K562 (cell line): ENCODE results near the gene BCAN. TPM values are rescaled to one million over a fixed set of nuclear protein-coding genes. Genes with fewer than 3 reads are reported as not detected.
A peak's percentile ranks its signal among the peaks of the same experiment; 100 is the strongest.

ENCODE experiments used
- ATAC-seq: fragments of 200-7000 bp; cut with Tn5 transposase; 3 replicates; pipeline ENCODE4 v1.9.1; 2020; ENCODE audit warnings: moderate library complexity
- BruUV-seq: library from RNA; stranded (reverse); fragments of 400-500 nt; replicated peaks from 2 replicates; lab custom pipeline; 2021; lab: Mats Ljungman, UMichigan
- CTCF ChIA-PET: fragments of 300-600 bp; formaldehyde crosslinking; extraction: SDS; loops from one replicate; lab custom pipeline; 2021; ENCODE audit warnings: low intra/inter-chr PET ratio; lab: Yijun Ruan, JAX
- POLR2A ChIA-PET: fragments of 300-600, 350-650 bp; sonication (Branson Sonifier 250); formaldehyde crosslinking; extraction: SDS; loops from one replicate; lab custom pipeline; 2021; ENCODE audit warnings: antibody characterized with exemption, inconsistent platforms; lab: Yijun Ruan, JAX
- DNase-seq, 4 experiments: peaks; one replicate each; pipeline versions ENCODE4 v3.0.0 to v3.0.0-alpha.2; 2011 to 2018; ENCODE audit warnings: low spot score in 3 of 4, mixed read lengths in 3 of 4; ENCODE audit errors: extremely low read depth in 1 of 4
- FAIRE-seq: peaks from 2 replicates; lab custom pipeline; 2011; peaks lifted over from hg19 to GRCh38; lab: Jason Lieb, UNC
- H2AFZ ChIP-seq: 2 replicates; pipeline ENCODE4 v1.6.0; 2011; ENCODE audit warnings: low read depth, low read length, control low read depth, inconsistent platforms
- H3K27ac ChIP-seq: fragments of 200-600 bp; 3 replicates; pipeline ENCODE4 v1.8.0; 2011; ENCODE audit warnings: low read depth, mild to moderate bottlenecking, control low read depth, inconsistent platforms, low read length, moderate library complexity, mixed read lengths; ENCODE audit errors: extremely low read depth
- H3K27me3 ChIP-seq, 2 experiments: fragments of 300-600 bp in 1 of 2; 2 replicates in 1 of 2; 3 replicates in 1 of 2; pipeline versions ENCODE4 v1.6.0 to v1.8.0; 2011; ENCODE audit warnings: inconsistent platforms in 2 of 2, low read length in 2 of 2, mild to moderate bottlenecking in 1 of 2, mixed read lengths in 1 of 2, moderate library complexity in 1 of 2; ENCODE audit not compliant: control insufficient read depth in 2 of 2, insufficient read depth in 2 of 2
- H3K36me3 ChIP-seq: fragments of 300-600 bp; 3 replicates; pipeline ENCODE4 v1.8.0; 2011; ENCODE audit warnings: mild to moderate bottlenecking, low read length, inconsistent platforms; ENCODE audit not compliant: control insufficient read depth, insufficient read depth
- H3K4me1 ChIP-seq, 2 experiments: fragments of 200-600 bp in 1 of 2; replicated peaks in 1 of 2; 2 replicates in 1 of 2; 3 replicates in 1 of 2; pipeline versions ENCODE4 v1.5.1 to v1.8.0; 2011; ENCODE audit warnings: inconsistent platforms in 2 of 2, low read length in 2 of 2, mild to moderate bottlenecking in 1 of 2, mixed read lengths in 1 of 2, moderate library complexity in 1 of 2; ENCODE audit not compliant: control insufficient read depth in 2 of 2, insufficient read depth in 2 of 2
- H3K4me2 ChIP-seq: 2 replicates; pipeline ENCODE4 v1.6.1; 2011; ENCODE audit warnings: low read length, control low read depth, inconsistent platforms, mixed read lengths; ENCODE audit not compliant: insufficient read depth
- H3K4me3 ChIP-seq: fragments of 200-600 bp; sonication (generic), shearing (Covaris generic); 2 replicates; pipeline ENCODE4 v1.5.1; 2016; ENCODE audit warnings: control low read depth, inconsistent platforms
- H3K79me2 ChIP-seq: fragments of 200-600 bp; 3 replicates; pipeline ENCODE4 v1.8.0; 2011; ENCODE audit warnings: low read length, inconsistent platforms; ENCODE audit not compliant: control insufficient read depth, insufficient read depth
- H3K9ac ChIP-seq, 2 experiments: 2 replicates each; pipeline versions ENCODE4 v1.6.0 to v1.6.1; 2011; ENCODE audit warnings: low read depth in 2 of 2, low read length in 2 of 2, control low read depth in 1 of 2, inconsistent platforms in 1 of 2, mild to moderate bottlenecking in 1 of 2, mixed read lengths in 1 of 2; ENCODE audit not compliant: insufficient read depth in 1 of 2
- H3K9me1 ChIP-seq: one replicate; pipeline ENCODE4 v1.6.0; 2011; ENCODE audit warnings: inconsistent platforms, mild to moderate bottlenecking, low read length, moderate library complexity; ENCODE audit not compliant: control insufficient read depth, insufficient read depth
- H3K9me3 ChIP-seq: replicated peaks from 2 replicates; pipeline ENCODE4 v1.5.1; 2011; ENCODE audit warnings: low read depth, low read length, inconsistent platforms; ENCODE audit not compliant: control insufficient read depth, insufficient read depth
- H4K20me1 ChIP-seq: replicated peaks from 2 replicates; pipeline ENCODE4 v1.6.1; 2011; ENCODE audit warnings: low read length, inconsistent platforms, mixed read lengths; ENCODE audit not compliant: control insufficient read depth, insufficient read depth
- CBFB ChIP-seq: sonication (generic); formaldehyde crosslinking; IDR thresholded peaks from 2 replicates; pipeline ENCODE4 v1.4.0; 2020; ENCODE audit warnings: mild to moderate bottlenecking, missing genetic modification reagents
- ETV1 ChIP-seq: fragments of 450-650 bp; conservative IDR thresholded peaks from 2 replicates; pipeline ENCODE4 v1.6.1; 2016; ENCODE audit warnings: missing genetic modification characterization, control low read depth, low read depth, missing compliant biosample characterization
- FOXM1 ChIP-seq, 2 experiments: fragments of 450-650 bp in 1 of 2; sonication (generic) in 1 of 2; formaldehyde crosslinking in 1 of 2; IDR thresholded peaks; 2 replicates each; pipeline versions ENCODE4 v1.6.1 to v1.9.0; 2017 to 2022; ENCODE audit warnings: low read depth in 2 of 2, mild to moderate bottlenecking in 2 of 2, missing genetic modification reagents in 1 of 2, moderate library complexity in 1 of 2
- HDGF ChIP-seq: fragments of 450-650 bp; IDR thresholded peaks from 2 replicates; pipeline ENCODE4 v1.6.1; 2016
- RCOR1 ChIP-seq, 2 experiments: IDR thresholded peaks; 2 replicates each; pipeline ENCODE4 v1.6.1; 2012; ENCODE audit warnings: low read depth in 2 of 2, low read length in 2 of 2, borderline replicate concordance in 1 of 2, improper control_type of control experiment in 1 of 2
- RFX5 ChIP-seq: IDR thresholded peaks from 2 replicates; pipeline ENCODE4 v1.6.1; 2011; ENCODE audit warnings: low read depth, mild to moderate bottlenecking, improper control_type of control experiment, low read length
- SMARCA5 ChIP-seq: fragments of 450-650 bp; IDR thresholded peaks from 2 replicates; pipeline ENCODE4 v1.6.1; 2016
- SPI1 ChIP-seq: IDR thresholded peaks from 2 replicates; pipeline ENCODE4 v1.6.1; 2011; ENCODE audit warnings: low read depth, low read length, control low read depth, borderline replicate concordance
- SRF ChIP-seq, 2 experiments: fragments of 250-450, 450-650 bp in 1 of 2; sonication (Bioruptor Pico) in 1 of 2; sonication (generic) in 1 of 2; formaldehyde crosslinking; IDR thresholded peaks; 2 replicates each; pipeline versions ENCODE4 v1.5.0 to v1.5.1; 2020 to 2022; ENCODE audit warnings: mild to moderate bottlenecking in 1 of 2, missing genetic modification reagents in 1 of 2
- STAT6 ChIP-seq: sonication (generic); formaldehyde crosslinking; IDR thresholded peaks from 2 replicates; pipeline ENCODE4 v1.8.1; 2023; ENCODE audit warnings: mild to moderate bottlenecking, missing genetic modification reagents
- YY1 ChIP-seq, 3 experiments: IDR thresholded peaks; 2 replicates each; pipeline ENCODE4 v1.6.1; 2011; ENCODE audit warnings: low read length in 2 of 3, mild to moderate bottlenecking in 2 of 3, moderate library complexity in 2 of 3, borderline replicate concordance in 1 of 3, control low read depth in 1 of 3, low read depth in 1 of 3; ENCODE audit not compliant: insufficient read depth in 3 of 3, insufficient replicate concordance in 2 of 3, control insufficient read depth in 1 of 3, insufficient read length in 1 of 3; ENCODE audit errors: extremely low read depth in 1 of 3
- ZNF224 ChIP-seq: sonication (generic); formaldehyde crosslinking; IDR thresholded peaks from 2 replicates; pipeline ENCODE4 v1.8.0; 2022; ENCODE audit warnings: mild to moderate bottlenecking, missing genetic modification reagents
- WGBS: fragments of 100-300 bp; shearing (Covaris generic); methylation state at CpG from one replicate; pipeline ENCODE4 v1.1.6; 2016; ENCODE audit warnings: low coverage, mixed read lengths; ENCODE audit not compliant: insufficient coverage; ENCODE audit errors: missing lambda C conversion rate; 5-methylcytosine and 5-hydroxymethylcytosine counted together
- in situ Hi-C: fragments of 300-500 bp; cut with MboI; formaldehyde crosslinking; loops from 4 replicates; pipeline ENCODE4 v1.15.0; 2018; ENCODE audit warnings: inconsistent platforms, mixed read lengths
- intact Hi-C: fragments of 100-400 bp; cut with micrococcal nuclease; formaldehyde crosslinking; loops from 2 replicates; pipeline ENCODE4 v1.14.2; 2022
- polyA plus RNA-seq, 8 experiments: library from polyadenylated mRNA; depleted of rRNA in 4 of 8; stranded (reverse) in 5 of 8; unstranded in 3 of 8; fragments of >200 nt; fragmentation: Nextera tagmentation in 2 of 8; fragmentation: Illumina TruSeq in 1 of 8; extraction: Ambion mirVana in 2 of 8; extraction: Trizol in 1 of 8; gene quantifications; 2 replicates each; pipeline versions ENCODE4 v1.2.1 to v1.2.3, GENCODE V29; 2011 to 2014; ENCODE audit warnings: inconsistent platforms in 1 of 8, missing spikeins in 1 of 8
- total RNA-seq, 7 experiments: library from RNA; depleted of rRNA in 6 of 7; stranded (reverse); fragments of >200 nt in 6 of 7; fragmentation: Illumina TruSeq in 2 of 7; extraction: Trizol in 2 of 7; gene quantifications; 2 replicates each; pipeline versions ENCODE4 v1.2.1 to v1.2.3, GENCODE V29; 2011 to 2021; ENCODE audit warnings: low replicate concordance in 1 of 7
- TF ChIP-seq, protein P1 (sequence below): IDR thresholded peaks from 2 replicates; pipeline ENCODE4 v1.6.1; 2016; ENCODE audit warnings: missing genetic modification characterization, missing compliant biosample characterization

Gene BCAN
- total and polyA plus RNA-seq, 9 of the 15 experiments (the other 6 are each of a cell fraction or from before 2014, with no cell fraction given), result 0.04 to 0.33 (median 0.14) TPM; not detected in 5

GRCh38 chr1:156662005-156662799, 20.3 kb downstream of the BCAN start:
- ATAC-seq (no peak), FAIRE-seq (peak; percentile 69), DNase-seq (no peak)
- Histone ChIP-seq H3K4me1 (peaks cover 70 to 81% of the 10 kb centered on the region in 2 experiments), H3K9me3 (no peaks in the 10 kb centered on the region), H2AFZ (peak overlapping the region; percentile 84), H3K27ac (peak overlapping the region; percentile 100), H3K27me3 (no peaks in the 10 kb centered on the region), H3K9ac (peak overlapping the region; percentile 93 to 100), H3K36me3 (peaks cover 23% of the 10 kb centered on the region; the same call in 2 of the 3 replicates), H4K20me1 (peaks cover 27% of the 10 kb centered on the region), H3K79me2 (peaks cover 51% of the 10 kb centered on the region), H3K9me1 (peaks cover 9% of the 10 kb centered on the region), H3K4me2 (peak overlapping the region; percentile 100), H3K4me3 (peak overlapping the region; percentile 79)
- in situ Hi-C loops, result no loop called here
- BruUV-seq, result no TSS peak
- WGBS, result 26% methylated on average over 10 of the region's 12 CpGs
- CTCF ChIA-PET, result interaction anchor here (5.1 kb wide), 1 partner anchor 16 kb away, joined by 110 read pairs; the partner anchor contains the start of gene NES
- POLR2A ChIA-PET, result interaction anchor here (0.6 to 2.9 kb wide), 15 partner anchors 9 to 272 kb away, joined by 3 to 24 read pairs (median 4); partner anchors contain the start of genes CRABP2, ISG20L2, METTL25B and MRPL24
- intact Hi-C loops, result no loop called here
- TF ChIP-seq ETV1 (tag) (peak; percentile 48), RCOR1 (IDR thresholded peaks at IDR 0.05; ENCODE audit: borderline replicate concordance in 1 of 2, low read depth in 2 of 2, low read length in 2 of 2) (peak in 1 of 2 experiments; percentile 75; a peak in 2 of 4 replicates), SPI1 (peak; percentile 82), RFX5 (no peak), SRF (CRISPR knock-in tag; IDR thresholded peaks at IDR 0.05) (0 out of 4 replicates have a peak, but pooled peaks of 1 of the 2 experiments have one; percentile 38), YY1 (IDR thresholded peaks at IDR 0.05; ENCODE audit: borderline replicate concordance in 1 of 3, control insufficient read depth in 1 of 3, extremely low read depth in 1 of 3, insufficient read depth in 3 of 3, insufficient read length in 1 of 3, insufficient replicate concordance in 2 of 3, low read depth in 1 of 3, low read length in 2 of 3) (peak in 1 of 3 experiments; percentile 9), FOXM1 (IDR thresholded peaks at IDR 0.05; ENCODE audit: low read depth) (0 out of 2 replicates have a peak, but pooled peaks have one; percentile 14), FOXM1 (CRISPR knock-in tag; IDR thresholded peaks at IDR 0.05; ENCODE audit: low read depth) (no peak), STAT6 (CRISPR knock-in tag) (no peak), CBFB (CRISPR knock-in tag) (peak; percentile 5; the same call in 1 of the 2 replicates), HDGF (peak; percentile 83), ZNF224 (CRISPR knock-in tag) (no peak), SMARCA5 (peak; percentile 87)
- TF ChIP-seq, protein P1, sequence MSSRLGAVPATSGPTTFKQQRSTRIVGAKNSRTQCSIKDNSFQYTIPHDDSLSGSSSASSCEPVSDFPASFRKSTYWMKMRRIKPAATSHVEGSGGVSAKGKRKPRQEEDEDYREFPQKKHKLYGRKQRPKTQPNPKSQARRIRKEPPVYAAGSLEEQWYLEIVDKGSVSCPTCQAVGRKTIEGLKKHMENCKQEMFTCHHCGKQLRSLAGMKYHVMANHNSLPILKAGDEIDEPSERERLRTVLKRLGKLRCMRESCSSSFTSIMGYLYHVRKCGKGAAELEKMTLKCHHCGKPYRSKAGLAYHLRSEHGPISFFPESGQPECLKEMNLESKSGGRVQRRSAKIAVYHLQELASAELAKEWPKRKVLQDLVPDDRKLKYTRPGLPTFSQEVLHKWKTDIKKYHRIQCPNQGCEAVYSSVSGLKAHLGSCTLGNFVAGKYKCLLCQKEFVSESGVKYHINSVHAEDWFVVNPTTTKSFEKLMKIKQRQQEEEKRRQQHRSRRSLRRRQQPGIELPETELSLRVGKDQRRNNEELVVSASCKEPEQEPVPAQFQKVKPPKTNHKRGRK (tag), result peak; percentile 63; the same call in 1 of the 2 replicates
